Stimulated activated CD4-positive, alpha-beta T cell treated with anti-CD3 and anti-CD28 coated beads, Interleukin-2, amount 100 ng/mL, for 48 hours (primary cell): Measurements from ENCODE around the gene B4GALT2.

Source experiments
- DNase-seq, 2 donors: peaks; one replicate each; pipeline ENCODE4 v3.0.0-alpha.2; 2020

Gene B4GALT2

GRCh38 chr1:43969746-43970466 is 9.1 kb upstream of the B4GALT2 start, which contains the start of gene DPH2:
TSS of gene DPH2 (plus strand) at chr1:43970010. CDS start at chr1:43970176, 166 bp downstream.
- DNase-seq: peak; percentile 91 to 92

- DNase-seq: no peak
Observed at GRCh38 chr1:43970502-43970901, 8.5 kb upstream of the B4GALT2 start.

- no peak for DNase-seq
Observed at GRCh38 chr1:43970911-43971310, 8.1 kb upstream of the B4GALT2 start.

GRCh38 chr1:43971336-43971980 is 7.6 kb upstream of the B4GALT2 start:
- DNase-seq: no peak

DNA sequence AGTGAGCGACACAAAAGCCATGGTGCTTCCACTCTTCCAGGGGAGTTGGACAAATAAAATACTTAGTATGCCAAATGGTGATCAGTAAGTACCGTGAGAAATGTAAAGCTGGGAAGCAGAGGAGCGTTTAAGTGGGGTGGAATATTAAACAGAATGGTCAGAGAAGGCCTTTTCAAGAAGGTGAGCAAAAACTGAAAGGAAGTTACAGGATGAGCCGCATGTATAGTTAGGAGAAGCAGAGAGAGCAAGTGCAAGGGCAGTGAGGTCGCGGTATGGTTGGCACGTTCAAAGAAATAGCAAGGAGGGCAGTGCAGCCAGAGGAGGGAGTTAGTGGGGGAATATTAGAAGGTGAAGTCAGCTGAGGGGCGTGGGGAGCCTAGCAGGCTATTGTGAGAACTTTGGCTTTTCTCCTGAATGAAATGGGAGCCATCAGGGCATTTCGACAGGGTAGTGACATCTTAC is 5.0 kb upstream of the B4GALT2 start:
- no peak for DNase-seq

DNA sequence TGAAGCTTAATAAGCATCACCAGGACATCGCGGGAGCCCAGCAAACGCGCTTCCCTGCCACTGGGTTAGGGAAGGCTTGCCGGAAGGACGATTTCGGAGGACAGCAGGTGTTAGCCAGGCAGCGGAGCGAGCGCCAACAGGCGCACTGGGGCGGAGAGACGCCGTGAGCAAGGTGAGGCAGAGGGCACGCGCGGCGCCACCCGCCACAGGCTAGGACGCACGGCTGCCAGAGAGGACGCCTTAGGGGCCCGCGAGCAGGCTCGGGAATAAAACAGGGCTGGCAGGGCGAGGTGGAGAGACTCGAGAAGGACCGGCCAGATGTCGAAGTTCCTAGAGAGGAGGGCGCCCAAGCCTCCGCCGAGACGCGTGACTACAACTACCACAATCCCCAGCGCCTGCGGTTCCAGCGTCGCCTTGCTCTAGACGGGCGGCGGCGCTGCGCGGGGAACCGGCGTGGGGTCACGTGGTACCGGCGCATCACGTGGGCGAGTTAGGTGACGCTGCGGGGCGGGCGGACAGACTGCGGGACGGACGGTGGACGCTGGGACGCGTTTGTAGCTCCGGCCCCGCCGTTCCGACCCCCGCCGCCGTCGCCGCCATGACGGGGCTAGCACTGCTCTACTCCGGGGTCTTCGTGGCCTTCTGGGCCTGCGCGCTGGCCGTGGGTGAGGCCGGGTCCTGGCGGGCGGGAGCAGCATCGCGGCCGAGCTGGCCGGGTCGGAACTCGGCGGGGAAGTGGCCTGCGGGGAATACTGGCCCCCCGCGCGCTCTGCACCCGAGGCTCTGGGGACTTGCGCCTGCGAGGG is 4.4 kb upstream of the B4GALT2 start, which contains the start of gene ATP6V0B:
Gene ATP6V0B, plus strand, starts transcription at position 518 of the 806 bp plus-strand sequence. Its CDS starts 81 bp downstream, at position 599.
- DNase-seq: peak; percentile 94 to 96

- no peak for DNase-seq
Observed at GRCh38 chr1:43975249-43975961, 3.6 kb upstream of the B4GALT2 start.

- DNase-seq: no peak
Observed at GRCh38 chr1:43976045-43976444, 3.0 kb upstream of the B4GALT2 start.

DNA sequence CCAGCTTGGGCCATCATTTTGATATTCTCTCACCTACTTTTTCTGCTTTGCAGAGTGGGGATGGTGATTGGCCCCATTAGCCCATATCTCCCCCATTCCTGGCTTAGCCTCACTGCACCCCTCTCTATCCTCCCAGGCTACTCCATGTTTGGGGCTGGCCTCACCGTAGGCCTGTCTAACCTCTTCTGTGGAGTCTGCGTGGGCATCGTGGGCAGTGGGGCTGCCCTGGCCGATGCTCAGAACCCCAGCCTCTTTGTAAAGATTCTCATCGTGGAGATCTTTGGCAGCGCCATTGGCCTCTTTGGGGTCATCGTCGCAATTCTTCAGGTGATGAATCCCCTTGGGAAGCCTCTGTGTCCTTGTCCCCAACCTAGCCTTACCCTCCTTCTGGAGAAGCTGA is 2.1 kb upstream of the B4GALT2 start:
- DNase-seq: no peak

DNA sequence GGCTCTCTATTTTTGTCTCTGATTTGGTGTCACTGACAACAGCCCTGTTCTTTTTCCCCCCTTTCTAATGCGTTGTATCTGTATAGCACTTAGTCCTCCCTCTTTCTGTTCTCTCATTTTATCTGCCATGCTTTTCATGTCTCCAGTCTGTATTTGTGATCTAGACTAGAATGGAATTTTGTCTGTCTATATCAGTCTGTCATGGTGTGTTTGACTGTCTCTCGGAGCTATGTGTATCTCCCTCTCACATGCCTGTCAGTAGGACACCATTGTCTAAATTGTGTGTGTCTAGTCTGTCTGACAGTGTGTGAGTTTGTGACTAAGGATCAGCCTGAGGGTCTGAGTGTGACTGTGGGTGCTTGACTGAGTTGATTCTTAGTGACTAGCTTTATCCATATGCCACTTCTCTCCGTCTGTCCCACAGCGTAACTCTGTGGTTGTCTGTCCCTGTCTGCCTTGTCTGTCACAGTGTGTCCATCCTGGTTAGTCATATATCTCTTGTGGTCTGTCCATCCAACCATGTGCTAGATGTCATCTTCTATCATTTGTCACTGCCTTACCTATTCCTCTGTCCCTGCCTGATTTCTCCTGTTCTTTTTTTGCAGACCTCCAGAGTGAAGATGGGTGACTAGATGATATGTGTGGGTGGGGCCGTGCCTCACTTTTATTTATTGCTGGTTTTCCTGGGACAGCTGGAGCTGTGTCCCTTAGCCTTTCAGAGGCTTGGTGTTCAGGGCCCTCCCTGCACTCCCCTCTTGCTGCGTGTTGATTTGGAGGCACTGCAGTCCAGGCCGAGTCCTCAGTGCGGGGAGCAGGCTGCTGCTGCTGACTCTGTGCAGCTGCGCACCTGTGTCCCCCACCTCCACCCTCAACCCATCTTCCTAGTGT is 1.4 kb upstream of the B4GALT2 start:
- no peak for DNase-seq

GRCh38 chr1:43978264-43978550 is 803 bp upstream of the B4GALT2 start:
- no peak for DNase-seq

DNA sequence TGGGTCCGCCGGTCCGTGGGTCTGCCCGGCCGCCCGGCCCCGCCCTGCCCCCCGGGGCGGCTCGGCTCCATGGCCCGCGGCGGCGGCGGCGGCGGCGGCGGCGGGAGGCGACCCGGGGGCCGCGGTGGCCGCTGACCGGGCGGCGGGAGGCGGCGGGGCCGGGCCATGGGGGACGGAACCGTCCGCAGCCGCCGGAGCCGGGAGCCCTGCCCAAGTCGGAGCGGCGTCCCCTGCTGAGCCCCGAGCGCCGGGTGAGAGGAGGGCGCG is 184 bp downstream of the B4GALT2 start:
- no peak for DNase-seq

DNA sequence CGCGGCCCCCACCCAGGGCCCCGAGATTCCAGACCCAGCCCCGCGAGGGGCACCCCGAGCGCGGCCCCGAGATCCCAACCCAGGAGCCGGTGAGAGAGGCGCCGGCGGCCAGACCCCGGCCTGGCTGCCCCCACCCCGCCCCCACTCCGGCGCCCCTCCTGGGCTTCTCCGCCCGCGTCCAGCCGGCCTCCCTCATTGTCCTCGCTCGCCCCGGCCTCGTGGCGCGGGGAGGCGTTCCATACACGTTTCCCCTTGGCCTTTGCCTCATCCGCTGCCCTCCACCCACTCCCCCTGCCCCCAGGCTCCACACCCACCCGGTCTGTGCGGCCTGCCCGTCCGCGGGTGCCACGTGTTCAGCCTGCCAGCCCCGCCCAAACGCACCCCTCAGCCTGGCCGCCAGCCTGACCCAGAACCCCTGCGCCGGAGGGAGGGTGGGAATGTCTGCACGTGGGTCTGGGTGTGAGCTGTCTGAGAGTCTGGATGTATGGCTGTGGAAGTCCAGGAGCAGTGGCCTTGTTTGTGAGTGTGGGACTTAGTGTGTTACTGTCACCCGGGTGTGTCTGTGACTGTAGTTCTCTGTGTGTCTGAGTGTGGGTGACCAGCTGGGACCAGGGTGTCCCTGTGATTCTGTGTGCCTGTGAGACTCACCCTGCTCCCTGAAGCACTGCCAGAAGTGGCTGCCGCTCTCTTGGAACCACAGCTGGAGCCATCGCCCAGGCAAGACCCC is 681 bp downstream of the B4GALT2 start:
- DNase-seq: no peak

DNA sequence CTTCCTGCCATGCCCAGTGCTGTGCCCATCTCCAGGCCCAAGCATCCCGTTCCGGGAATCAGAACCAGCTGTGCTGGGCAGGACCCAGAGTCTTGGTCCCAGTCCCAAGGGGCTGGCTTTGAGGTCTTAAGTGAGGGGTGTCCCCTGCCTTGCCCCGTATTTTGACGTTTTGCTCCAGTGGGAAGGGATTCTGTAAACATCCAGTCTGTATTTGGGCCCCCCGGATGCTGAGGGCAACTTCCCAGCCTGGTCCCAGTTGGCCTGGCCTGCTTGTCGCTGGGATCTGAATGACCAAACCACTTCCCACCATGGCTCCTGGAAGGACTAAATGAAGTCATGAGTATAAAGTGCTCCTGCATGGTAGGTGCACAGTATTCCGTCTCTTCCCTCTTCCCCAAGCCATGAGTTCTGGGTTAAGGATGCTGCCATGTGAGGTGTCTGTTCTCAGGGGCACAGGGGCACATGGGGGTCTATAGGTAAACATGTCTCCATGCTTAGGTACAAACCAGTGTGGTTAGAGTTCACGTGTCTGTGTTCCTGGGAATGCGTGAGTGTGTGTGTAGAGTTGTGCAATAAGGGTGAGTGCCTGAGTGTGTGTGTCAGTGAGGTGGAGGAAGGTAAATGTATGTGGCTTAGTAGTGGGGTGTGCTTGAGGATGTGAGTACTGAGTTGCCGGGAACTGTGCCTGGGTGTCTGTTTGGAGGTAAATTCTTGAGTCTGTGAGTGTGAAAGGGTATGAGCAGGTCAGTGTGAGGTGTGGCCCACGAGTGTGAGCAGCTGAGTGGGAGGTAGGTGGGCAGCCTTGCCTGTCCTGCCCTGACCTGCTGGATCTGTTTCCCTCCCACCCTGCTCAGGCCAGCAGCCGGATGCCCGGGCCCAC is 1.5 kb downstream of the B4GALT2 start:
- no peak for DNase-seq

DNA sequence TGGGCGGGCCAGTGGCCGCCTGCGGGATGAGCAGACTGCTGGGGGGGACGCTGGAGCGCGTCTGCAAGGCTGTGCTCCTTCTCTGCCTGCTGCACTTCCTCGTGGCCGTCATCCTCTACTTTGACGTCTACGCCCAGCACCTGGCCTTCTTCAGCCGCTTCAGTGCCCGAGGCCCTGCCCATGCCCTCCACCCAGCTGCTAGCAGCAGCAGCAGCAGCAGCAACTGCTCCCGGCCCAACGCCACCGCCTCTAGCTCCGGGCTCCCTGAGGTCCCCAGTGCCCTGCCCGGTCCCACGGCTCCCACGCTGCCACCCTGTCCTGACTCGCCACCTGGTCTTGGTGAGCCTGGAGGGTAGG is 2.1 kb downstream of the B4GALT2 start:
- no peak for DNase-seq

GRCh38 chr1:43981636-43982035 is 2.6 kb downstream of the B4GALT2 start:
- no peak for DNase-seq

- DNase-seq: no peak
Observed at GRCh38 chr1:43982241-43982640, 3.2 kb downstream of the B4GALT2 start.

- no peak for DNase-seq
Observed at GRCh38 chr1:43982808-43983207, 3.8 kb downstream of the B4GALT2 start.

DNA sequence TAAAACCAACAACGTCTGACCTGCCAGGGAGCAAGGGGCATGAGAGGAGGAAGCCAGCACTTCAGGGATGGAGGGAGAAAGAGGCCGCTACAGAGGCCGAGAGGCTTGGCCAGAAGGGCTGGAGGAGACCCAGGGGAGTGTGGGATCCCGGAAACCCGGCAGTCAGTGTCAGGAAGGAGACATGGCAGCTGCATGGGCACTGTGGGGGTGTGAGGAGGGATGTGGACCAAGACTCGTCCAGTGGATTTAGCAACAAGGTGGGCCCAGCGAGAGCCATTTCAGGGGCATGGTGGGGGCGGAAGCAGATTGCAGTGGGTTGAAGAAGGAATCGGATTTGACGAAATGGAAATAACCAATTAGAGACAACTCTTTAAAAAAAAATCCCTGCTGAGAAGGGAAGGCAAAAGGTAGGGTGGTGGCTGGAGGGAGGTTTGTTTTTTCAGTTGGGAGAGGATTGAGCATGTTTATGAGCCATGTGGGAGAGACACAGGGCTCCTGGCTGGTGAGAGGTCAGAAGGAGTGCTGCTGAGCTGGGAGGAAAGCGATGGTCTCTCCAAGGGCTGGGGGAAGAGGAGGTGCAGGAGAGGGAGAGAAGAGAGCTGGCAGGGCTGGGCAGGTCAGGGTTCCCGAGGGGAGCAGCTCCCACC is 4.4 kb downstream of the B4GALT2 start:
- no peak for DNase-seq

DNA sequence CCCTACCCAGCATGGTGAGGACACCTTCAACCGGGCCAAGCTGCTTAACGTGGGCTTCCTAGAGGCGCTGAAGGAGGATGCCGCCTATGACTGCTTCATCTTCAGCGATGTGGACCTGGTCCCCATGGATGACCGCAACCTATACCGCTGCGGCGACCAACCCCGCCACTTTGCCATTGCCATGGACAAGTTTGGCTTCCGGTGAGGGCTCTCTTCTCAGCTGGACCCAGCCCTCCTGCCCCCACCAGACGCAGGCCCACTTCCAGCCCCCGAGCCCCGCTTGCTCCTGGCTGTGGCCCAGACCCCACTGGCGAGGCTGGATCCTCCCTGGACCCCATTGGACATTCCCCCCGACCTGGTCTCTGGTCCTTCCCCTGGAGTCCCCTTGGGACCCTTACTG is 5.8 kb downstream of the B4GALT2 start:
- no peak for DNase-seq
